CD4-positive, alpha-beta T cell (primary cell): ENCODE measurements around the gene ATP5PO. TPM values are rescaled to one million over a fixed set of nuclear protein-coding genes. Genes with fewer than 3 reads are reported as not detected.

Experiments
- ATAC-seq: fragments of 200-7000 bp; cut with Tn5 transposase; one replicate; pipeline ENCODE4 v1.10.0; 2022; ENCODE audit warnings: mild to moderate bottlenecking; ENCODE audit not compliant: poor library complexity
- CTCF ChIA-PET: fragments of 350-600 bp; sonication (Branson Sonifier 250); formaldehyde crosslinking; loops from one replicate; lab custom pipeline; 2021; ENCODE audit warnings: antibody characterized with exemption, inconsistent platforms; lab: Charles Lee
- POLR2A ChIA-PET: fragments of 350-600 bp; sonication (Branson Sonifier 250); formaldehyde crosslinking; loops from one replicate; lab custom pipeline; 2021; ENCODE audit warnings: antibody characterized with exemption, inconsistent platforms; lab: Charles Lee
- DNase-seq, 14 experiments: peaks; one replicate each; pipeline ENCODE4 v3.0.0-alpha.2; 2013 to 2020; ENCODE audit warnings: mixed read lengths in 2 of 14
- H3K27ac ChIP-seq, 2 donors: one replicate each; pipeline versions ENCODE4 v1.5.1 to v1.7.0; 2013; ENCODE audit warnings: low read length in 2 of 2, low read depth in 1 of 2, mild to moderate bottlenecking in 1 of 2
- H3K27me3 ChIP-seq, 2 experiments: 1 replicate in 1 of 2; 2 replicates in 1 of 2; pipeline versions ENCODE4 v1.6.1 to v1.7.0; 2013; ENCODE audit warnings: low read length in 2 of 2, control low read depth in 1 of 2, mild to moderate bottlenecking in 1 of 2, moderate library complexity in 1 of 2; ENCODE audit not compliant: insufficient read depth in 2 of 2, control insufficient read depth in 1 of 2
- H3K36me3 ChIP-seq: one replicate; pipeline ENCODE4 v1.6.1; 2013; ENCODE audit warnings: low read length, control low read depth; ENCODE audit not compliant: insufficient read depth
- H3K4me1 ChIP-seq: one replicate; pipeline ENCODE4 v1.6.1; 2013; ENCODE audit warnings: low read length, control low read depth; ENCODE audit not compliant: insufficient read depth
- H3K4me3 ChIP-seq: one replicate; pipeline ENCODE4 v1.5.1; 2013; ENCODE audit warnings: mild to moderate bottlenecking, low read length, moderate library complexity
- H3K9me3 ChIP-seq, 2 experiments: 1 replicate in 1 of 2; 2 replicates in 1 of 2; pipeline versions ENCODE4 v1.6.1 to v1.7.0; 2013; ENCODE audit warnings: low read length in 2 of 2, mild to moderate bottlenecking in 2 of 2, control low read depth in 1 of 2, moderate library complexity in 1 of 2; ENCODE audit not compliant: control insufficient read depth in 1 of 2, insufficient read depth in 1 of 2
- H3K27ac Mint-ChIP-seq: one replicate; pipeline ENCODE4 v1.8.0; 2020; ENCODE audit warnings: mixed read lengths
- H3K27me3 Mint-ChIP-seq: one replicate; pipeline ENCODE4 v1.8.0; 2021; ENCODE audit warnings: mixed read lengths
- H3K36me3 Mint-ChIP-seq: one replicate; pipeline ENCODE4 v1.8.0; 2021; ENCODE audit warnings: low read depth, mixed read lengths
- H3K4me1 Mint-ChIP-seq: one replicate; pipeline ENCODE4 v1.8.0; 2021; ENCODE audit warnings: low read depth, mixed read lengths
- H3K4me3 Mint-ChIP-seq: one replicate; pipeline ENCODE4 v1.8.0; 2020; ENCODE audit warnings: mild to moderate bottlenecking, mixed read lengths
- H3K9me3 Mint-ChIP-seq: one replicate; pipeline ENCODE4 v1.8.0; 2020; ENCODE audit warnings: mixed read lengths
- intact Hi-C, 2 experiments: fragments of 100-400 bp; cut with DNase I in 1 of 2; cut with micrococcal nuclease in 1 of 2; formaldehyde crosslinking; loops; one replicate each; pipeline versions ENCODE4 v1.15.1 to v1.9.0; 2023 to 2025; cut with DNase I, micrococcal nuclease
- total RNA-seq, 174 experiments: library from RNA in 2 of 174; stranded (reverse) in 2 of 174; gene quantifications; one replicate each; pipeline ENCODE4 v1.2.3 and lab custom pipeline; 2021 to 2026
- TF ChIP-seq, protein P1 (sequence below): fragments of 200-600 bp; IDR thresholded peaks from one replicate; pipeline ENCODE4 v1.8.0; 2022; ENCODE audit warnings: antibody characterized with exemption, mild to moderate bottlenecking

The ATP5PO gene
- total RNA-seq, 2 experiments from 2014 or later, result 143 to 149 TPM

DNA sequence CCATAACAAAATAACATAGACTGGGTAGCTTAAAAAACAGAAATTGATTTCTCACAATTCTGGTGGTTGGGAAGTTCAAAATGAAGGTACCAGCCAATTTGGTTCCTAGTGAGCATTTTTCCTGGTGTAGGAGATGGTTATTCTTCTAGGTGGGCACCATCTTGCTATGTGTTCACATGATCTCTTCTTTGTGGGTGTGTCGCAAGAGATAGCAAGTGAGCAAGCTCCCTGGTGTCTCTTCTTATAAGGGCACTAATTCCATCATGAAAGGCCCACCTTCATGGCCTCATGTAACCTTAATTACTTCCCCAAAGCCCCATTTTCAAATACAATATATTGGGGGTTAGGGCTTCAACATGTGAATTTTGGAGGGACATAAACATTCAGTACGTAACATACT lies 38.8 kb upstream of the ATP5PO start:
- intact Hi-C loops, result loop anchor here in 1 of 2 experiments (5.0 kb wide), 1 partner anchor 43 kb away; no protein-coding TSS in a partner anchor
- Mint-ChIP-seq H3K36me3 (peaks cover 36% of the 10 kb centered on the region), H3K27ac (no peak overlapping the region), H3K27me3 (no peaks in the 10 kb centered on the region), H3K4me1 (peaks cover 55% of the 10 kb centered on the region), H3K9me3 (peaks cover 4% of the 10 kb centered on the region), H3K4me3 (no peak overlapping the region)
- TF ChIP-seq, protein P1, sequence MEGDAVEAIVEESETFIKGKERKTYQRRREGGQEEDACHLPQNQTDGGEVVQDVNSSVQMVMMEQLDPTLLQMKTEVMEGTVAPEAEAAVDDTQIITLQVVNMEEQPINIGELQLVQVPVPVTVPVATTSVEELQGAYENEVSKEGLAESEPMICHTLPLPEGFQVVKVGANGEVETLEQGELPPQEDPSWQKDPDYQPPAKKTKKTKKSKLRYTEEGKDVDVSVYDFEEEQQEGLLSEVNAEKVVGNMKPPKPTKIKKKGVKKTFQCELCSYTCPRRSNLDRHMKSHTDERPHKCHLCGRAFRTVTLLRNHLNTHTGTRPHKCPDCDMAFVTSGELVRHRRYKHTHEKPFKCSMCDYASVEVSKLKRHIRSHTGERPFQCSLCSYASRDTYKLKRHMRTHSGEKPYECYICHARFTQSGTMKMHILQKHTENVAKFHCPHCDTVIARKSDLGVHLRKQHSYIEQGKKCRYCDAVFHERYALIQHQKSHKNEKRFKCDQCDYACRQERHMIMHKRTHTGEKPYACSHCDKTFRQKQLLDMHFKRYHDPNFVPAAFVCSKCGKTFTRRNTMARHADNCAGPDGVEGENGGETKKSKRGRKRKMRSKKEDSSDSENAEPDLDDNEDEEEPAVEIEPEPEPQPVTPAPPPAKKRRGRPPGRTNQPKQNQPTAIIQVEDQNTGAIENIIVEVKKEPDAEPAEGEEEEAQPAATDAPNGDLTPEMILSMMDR, result no peak
- peaks cover 4% of the 10 kb centered on the region for H3K36me3 ChIP-seq
- DNase-seq (no peak), ATAC-seq (no peak)
- H3K4me1 ChIP-seq, result peaks cover 48% of the 10 kb centered on the region
- ChIA-PET CTCF (interaction anchor here (3.0 kb wide), 1 partner anchor 30 kb away, joined by 17 read pairs; no protein-coding TSS in a partner anchor), POLR2A (interaction anchor here (0.7 to 2.1 kb wide), 6 partner anchors 11 to 248 kb away, joined by 3 to 7 read pairs (median 3); partner anchors contain the start of genes MRPS6 and SLC5A3)
- no peaks in the 10 kb centered on the region for H3K27me3 ChIP-seq
- peaks cover 0 to 5% of the 10 kb centered on the region in 2 experiments for H3K9me3 ChIP-seq
- H3K27ac ChIP-seq, result no peak overlapping the region
- H3K4me3 ChIP-seq, result no peak overlapping the region

GRCh38 chr21:33951276-33952178 lies 35.9 kb upstream of the ATP5PO start:
- intact Hi-C loops, result loop anchor here in 1 of 2 experiments (2.0 to 5.0 kb wide), 2 partner anchors 15 to 46 kb away; no protein-coding TSS in a partner anchor
- Mint-ChIP-seq H3K9me3 (no peaks in the 10 kb centered on the region), H3K27ac (peak overlapping the region; percentile 93), H3K4me1 (peaks cover 72% of the 10 kb centered on the region), H3K27me3 (no peaks in the 10 kb centered on the region), H3K4me3 (peak overlapping the region; percentile 78), H3K36me3 (peaks cover 29% of the 10 kb centered on the region)
- H3K27me3 ChIP-seq, result no peaks in the 10 kb centered on the region
- ChIA-PET CTCF (interaction anchor here (0.6 to 6.0 kb wide), 4 partner anchors 27 to 178 kb away, joined by 3 to 114 read pairs (median 10); no protein-coding TSS in a partner anchor), POLR2A (interaction anchor here (0.9 to 1.9 kb wide), 6 partner anchors 9 to 123 kb away, joined by 3 to 7 read pairs (median 5); no protein-coding TSS in a partner anchor)
- H3K4me1 ChIP-seq, result peaks cover 72% of the 10 kb centered on the region
- DNase-seq (peak in 1 of 14 experiments; percentile 24), ATAC-seq (no peak)
- peak overlapping the region; percentile 57 to 60 for H3K27ac ChIP-seq
- H3K9me3 ChIP-seq, result no peaks in the 10 kb centered on the region
- TF ChIP-seq, protein P1, result no peak
- no peak overlapping the region for H3K4me3 ChIP-seq
- peaks cover 4% of the 10 kb centered on the region for H3K36me3 ChIP-seq

DNA sequence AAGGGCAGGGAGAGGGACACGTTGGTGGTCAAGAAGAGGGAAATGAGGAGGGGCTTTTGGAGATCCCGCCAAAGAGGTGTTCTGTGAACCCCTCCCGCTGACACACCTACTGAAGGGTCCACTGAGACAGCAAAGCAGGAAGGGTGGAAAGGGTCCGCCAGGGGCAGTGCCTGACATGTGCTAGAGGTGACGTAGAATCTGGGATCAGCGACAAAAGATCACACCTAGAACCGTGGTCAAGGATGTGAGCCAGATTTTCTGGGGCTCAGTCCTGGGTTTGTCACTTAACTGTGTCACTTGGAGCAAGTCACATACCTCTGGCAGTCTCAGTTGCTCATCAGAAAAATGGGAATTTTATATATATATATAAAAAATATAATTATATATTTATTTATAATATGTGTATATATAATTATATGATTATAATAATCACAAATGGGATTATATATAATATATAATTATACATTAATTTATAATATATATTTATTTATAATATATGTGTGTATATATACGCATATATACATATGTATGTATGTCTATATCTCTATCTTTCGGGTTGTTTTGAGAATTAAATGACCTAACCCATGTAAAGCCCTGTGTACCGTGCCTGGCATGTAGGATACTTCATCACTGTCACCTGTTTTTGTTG lies 35.0 kb upstream of the ATP5PO start:
- H3K27ac ChIP-seq, result peak overlapping the region; percentile 93 to 98
- Mint-ChIP-seq H3K9me3 (no peaks in the 10 kb centered on the region), H3K27me3 (no peaks in the 10 kb centered on the region), H3K4me1 (peaks cover 72% of the 10 kb centered on the region), H3K27ac (peak overlapping the region; percentile 93), H3K36me3 (peaks cover 28% of the 10 kb centered on the region), H3K4me3 (peak overlapping the region; percentile 71)
- intact Hi-C loops, result loop anchor here in 1 of 2 experiments (2.0 to 5.0 kb wide), 2 partner anchors 16 to 47 kb away; no protein-coding TSS in a partner anchor
- TF ChIP-seq, protein P1, result no peak
- H3K4me3 ChIP-seq, result peak overlapping the region; percentile 45
- POLR2A ChIA-PET, result interaction anchor here (1.0 to 8.6 kb wide), 11 partner anchors 9 to 249 kb away, joined by 3 to 519 read pairs (median 18); partner anchors contain the start of genes MRPS6 and SLC5A3
- no peaks in the 10 kb centered on the region for H3K9me3 ChIP-seq
- H3K4me1 ChIP-seq, result peaks cover 73% of the 10 kb centered on the region
- DNase-seq (peak in 4 of 14 experiments; percentile 31 to 59 (median 41)), ATAC-seq (no peak)
- CTCF ChIA-PET, result interaction anchor here (1.1 to 6.0 kb wide), 4 partner anchors 18 to 179 kb away, joined by 3 to 114 read pairs (median 18); partner anchors contain the start of genes MRPS6 and SLC5A3
- H3K27me3 ChIP-seq, result no peaks in the 10 kb centered on the region
- peaks cover 4% of the 10 kb centered on the region for H3K36me3 ChIP-seq
